Measurements from ENCODE around the gene SLC25A21. TPM values are rescaled to one million over a fixed set of nuclear protein-coding genes. Genes with fewer than 3 reads are reported as not detected.

Gene SLC25A21
- total RNA-seq, 1 experiment from 2014 or later, result 7.1 TPM

DNA sequence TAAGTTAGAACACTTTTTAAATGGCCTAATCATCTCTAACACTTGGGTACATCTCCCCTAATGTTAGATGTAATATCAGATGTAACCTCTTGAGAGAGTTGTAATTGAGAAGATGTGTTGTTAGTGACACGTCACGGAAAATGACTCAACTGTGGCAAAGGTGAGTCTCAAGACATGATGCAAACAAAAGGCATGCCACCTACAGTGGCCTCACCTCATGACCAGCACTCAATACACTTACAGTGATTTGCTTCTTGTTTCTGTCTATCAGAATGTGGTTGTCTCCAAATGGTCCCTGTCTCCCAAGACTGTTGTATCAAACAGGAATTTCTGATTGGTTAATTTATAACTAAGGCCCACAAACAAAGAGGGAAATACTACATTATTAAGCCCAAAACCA is 91.2 kb downstream of the SLC25A21 start:
- H2AFZ ChIP-seq (ENCODE audit: low read length), result no peak overlapping the region
- no peak overlapping the region for H2BK15ac ChIP-seq (ENCODE audit: low read depth, low read length)
- no peak overlapping the region for H4K91ac ChIP-seq (ENCODE audit: insufficient read length, low read depth, low read length)
- no peak overlapping the region for H3K4ac ChIP-seq (ENCODE audit: low read depth, low read length)
- no peak overlapping the region for H3K18ac ChIP-seq (ENCODE audit: insufficient read length, low read depth, low read length)
- H2AK5ac ChIP-seq (ENCODE audit: insufficient read length, low read length), result no peak overlapping the region
- no peak overlapping the region for H2BK12ac ChIP-seq (ENCODE audit: insufficient read length, low read depth, low read length)
- Mint-ChIP-seq H3K4me1 (no peaks in the 10 kb centered on the region), H3K36me3 (ENCODE audit: insufficient read depth in 1 of 3, low read depth in 3 of 3) (no peaks in the 10 kb centered on the region), H3K4me3 (no peak overlapping the region), H3K27ac (no peak overlapping the region), H3K27me3 (ENCODE audit: low read depth) (no peaks in the 10 kb centered on the region; the same call in 1 of the 2 replicates), H3K9me3 (no peaks in the 10 kb centered on the region)
- no peak overlapping the region for H2BK120ac ChIP-seq (ENCODE audit: low read depth, low read length, poor library complexity, severe bottlenecking)
- no peaks in the 10 kb centered on the region for H3K4me1 ChIP-seq (ENCODE audit: insufficient read depth, low read length)
- H4K5ac ChIP-seq (ENCODE audit: insufficient read length, low read depth, low read length), result no peak overlapping the region
- H3K23me2 ChIP-seq (ENCODE audit: insufficient read length, low read depth, low read length, poor library complexity, severe bottlenecking), result no peaks in the 10 kb centered on the region
- TF ChIP-seq CTCF (conservative IDR thresholded peaks at IDR 0.05), result no peak
- no peaks in the 10 kb centered on the region for H4K20me1 ChIP-seq (ENCODE audit: control insufficient read depth, insufficient read depth, insufficient read length)
- H2BK5ac ChIP-seq (ENCODE audit: insufficient read length, low read length), result no peak overlapping the region
- H3K27ac ChIP-seq (ENCODE audit: insufficient read length, low read depth, low read length), result no peak overlapping the region
- DNase-seq, result no peak
- H3K79me1 ChIP-seq (ENCODE audit: insufficient read depth, low read depth, low read length, poor library complexity, severe bottlenecking), result no peaks in the 10 kb centered on the region
- no peaks in the 10 kb centered on the region for H3K9me3 ChIP-seq (ENCODE audit: control insufficient read depth, low read depth, low read length)
- H4K8ac ChIP-seq (replicated peaks; ENCODE audit: insufficient read length, low read depth, low read length), result no peak overlapping the region
- H3K14ac ChIP-seq (ENCODE audit: insufficient read depth, low read length), result no peak overlapping the region
- H3K4me2 ChIP-seq (ENCODE audit: insufficient read depth, insufficient read length, low read length), result no peak overlapping the region
- no peaks in the 10 kb centered on the region for H3K27me3 ChIP-seq (ENCODE audit: insufficient read depth, low read length)
- H3K9ac ChIP-seq (ENCODE audit: extremely low read depth, insufficient read length, low read length), result no peak overlapping the region
- no peaks in the 10 kb centered on the region for H3K79me2 ChIP-seq (ENCODE audit: insufficient read depth, low read length)
- no peak overlapping the region for H2BK20ac ChIP-seq (ENCODE audit: low read depth, low read length, poor library complexity, severe bottlenecking)
- H3T11ph ChIP-seq (ENCODE audit: low read length), result no peak overlapping the region
- no peak overlapping the region for H3K23ac ChIP-seq (ENCODE audit: insufficient read length, low read depth, low read length)
- WGBS (ENCODE audit: extremely low coverage, insufficient read length, low lambda C conversion rate), result no CpG with 5 or more reads among the region's 2 CpGs
- H3K56ac ChIP-seq (ENCODE audit: insufficient read length, low read depth, low read length), result no peak overlapping the region

Measured in H9 (cell line).